Measurements from ENCODE around the gene FAM174C.
A peak's percentile ranks its signal among the peaks of the same experiment; 100 is the strongest.

The FAM174C gene

GRCh38 chr19:1251330-1252220 lies 23.8 kb upstream of the FAM174C start:
- DNase-seq, result peak; percentile 47

GRCh38 chr19:1252221-1252820 lies 23.0 kb upstream of the FAM174C start:
- no peak for DNase-seq

- peak; percentile 88 for DNase-seq
These were observed 22.4 kb upstream of the FAM174C start for GRCh38 chr19:1252821-1253513.

GRCh38 chr19:1253514-1254080 lies 21.7 kb upstream of the FAM174C start:
- no peak for DNase-seq

DNA sequence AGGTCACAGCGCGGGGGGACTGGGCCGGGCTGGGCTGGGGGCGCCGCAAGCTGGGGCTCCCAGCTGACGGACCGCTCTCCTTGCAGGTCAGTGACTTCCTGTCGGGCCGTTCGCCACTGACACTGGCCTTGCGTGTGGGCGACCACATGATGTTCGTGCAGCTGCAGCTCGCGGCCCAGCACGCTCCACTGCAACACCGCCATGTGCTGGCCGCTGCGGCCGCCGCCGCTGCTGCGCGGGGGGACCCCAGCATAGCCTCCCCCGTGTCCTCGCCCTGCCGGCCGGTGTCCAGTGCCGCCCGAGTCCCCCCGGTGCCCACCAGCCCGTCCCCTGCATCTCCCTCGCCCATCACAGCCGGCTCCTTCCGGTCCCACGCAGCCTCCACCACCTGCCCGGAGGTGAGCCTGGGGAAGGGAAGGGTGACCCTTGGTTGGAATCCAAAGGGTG lies 21.2 kb upstream of the FAM174C start:
- no peak for DNase-seq

- DNase-seq, result no peak
These were observed 20.7 kb upstream of the FAM174C start for GRCh38 chr19:1254530-1255185.

- DNase-seq, result no peak
These were observed 19.9 kb upstream of the FAM174C start for GRCh38 chr19:1255186-1256161.

- no peak for DNase-seq
These were observed 18.5 kb upstream of the FAM174C start for GRCh38 chr19:1256646-1257474.

- no peak for DNase-seq
These were observed 17.7 kb upstream of the FAM174C start for GRCh38 chr19:1257475-1258162.

DNA sequence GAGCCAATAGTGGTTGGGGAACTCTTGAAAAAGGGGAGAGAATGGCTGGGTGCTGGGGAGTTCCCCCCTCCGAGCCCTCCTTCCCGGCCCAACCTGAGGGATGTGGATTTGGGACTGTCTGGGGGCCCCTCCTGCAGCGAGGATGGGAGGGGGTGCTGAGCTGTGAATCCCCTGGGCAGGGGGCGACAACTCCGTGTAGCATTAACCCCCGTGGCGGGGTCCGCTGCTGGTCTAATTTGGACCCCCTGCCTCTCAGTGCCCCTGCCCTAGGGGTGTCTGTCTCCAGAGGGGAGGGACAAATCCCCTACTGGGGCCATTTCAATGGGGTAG lies 17.2 kb upstream of the FAM174C start:
- DNase-seq, result no peak

- no peak for DNase-seq
These were observed 16.6 kb upstream of the FAM174C start for GRCh38 chr19:1258707-1259205.

DNA sequence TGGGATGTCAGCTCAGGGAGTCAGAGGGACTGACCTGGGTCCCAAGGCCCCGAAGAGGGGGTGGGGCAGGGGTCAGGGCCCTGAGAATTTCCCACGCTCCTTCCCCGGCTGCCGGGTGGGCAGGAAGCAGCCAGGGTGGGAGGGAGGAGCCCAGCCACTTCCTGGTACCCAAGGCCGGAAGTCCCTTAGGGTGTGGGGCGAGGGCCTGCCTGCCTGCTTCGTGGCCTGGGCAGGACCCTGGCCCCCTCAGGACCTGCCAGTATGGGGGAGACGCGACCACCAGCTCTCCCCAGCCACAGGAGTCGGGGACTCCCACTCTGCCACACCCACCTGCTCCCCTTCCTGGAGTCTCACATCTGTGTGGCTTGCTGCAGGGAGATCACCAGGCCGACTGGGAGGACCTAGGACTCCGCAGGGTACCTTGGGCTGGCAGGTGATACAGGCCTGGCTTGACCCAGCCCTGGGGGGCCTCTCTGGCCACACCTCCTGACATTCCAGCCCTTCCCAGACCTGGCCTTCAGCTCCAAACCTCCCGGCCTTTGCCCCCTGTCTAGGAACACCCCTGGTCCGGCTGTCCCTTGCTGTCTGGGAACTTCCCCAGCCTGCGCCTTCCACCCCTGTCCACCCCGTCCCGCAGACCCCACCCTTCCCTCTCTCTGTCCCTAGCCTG lies 16.0 kb upstream of the FAM174C start:
- DNase-seq, result no peak

DNA sequence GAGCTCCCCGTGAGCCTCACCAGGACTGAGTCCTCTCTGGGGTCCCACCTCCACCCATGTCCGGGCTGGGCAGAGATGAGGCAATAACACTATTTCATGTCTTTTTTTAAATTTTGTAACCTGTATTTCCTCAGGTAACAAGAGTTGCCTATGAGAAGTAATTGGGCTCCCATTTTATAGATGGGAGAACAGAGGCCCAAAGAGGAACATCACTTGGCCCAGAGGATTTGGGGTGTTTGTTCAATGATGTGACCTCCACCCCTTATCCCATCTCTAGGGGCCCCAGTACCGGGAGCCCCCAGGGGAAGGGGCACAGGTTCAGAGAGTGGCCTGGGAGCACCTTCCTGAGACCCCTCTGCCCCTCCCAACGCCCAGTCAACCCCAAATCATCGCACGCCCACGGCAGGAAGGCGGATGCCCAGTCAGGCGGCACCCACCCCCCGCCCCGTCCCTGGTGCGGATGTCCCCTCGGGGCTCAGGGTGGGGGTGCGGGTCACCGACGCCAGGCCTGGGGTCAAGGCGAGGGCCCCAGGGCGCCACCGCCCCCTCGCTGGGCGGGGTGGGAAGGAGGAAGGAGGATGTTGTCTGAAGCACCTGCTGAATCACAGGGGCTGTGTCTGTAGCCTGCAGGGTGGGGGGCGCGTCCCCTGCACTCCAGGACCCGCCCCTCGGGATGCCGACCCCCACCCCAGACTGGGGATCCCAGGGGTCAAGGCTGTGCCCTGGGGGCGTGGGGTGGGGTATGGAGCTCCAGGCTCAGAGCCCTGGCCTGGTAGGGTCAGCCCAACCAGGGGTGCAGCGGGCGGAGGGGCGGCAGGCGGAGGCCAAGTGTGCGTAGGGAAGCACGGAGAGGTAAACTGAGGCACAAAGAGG lies 15.2 kb upstream of the FAM174C start:
- DNase-seq, result no peak

DNA sequence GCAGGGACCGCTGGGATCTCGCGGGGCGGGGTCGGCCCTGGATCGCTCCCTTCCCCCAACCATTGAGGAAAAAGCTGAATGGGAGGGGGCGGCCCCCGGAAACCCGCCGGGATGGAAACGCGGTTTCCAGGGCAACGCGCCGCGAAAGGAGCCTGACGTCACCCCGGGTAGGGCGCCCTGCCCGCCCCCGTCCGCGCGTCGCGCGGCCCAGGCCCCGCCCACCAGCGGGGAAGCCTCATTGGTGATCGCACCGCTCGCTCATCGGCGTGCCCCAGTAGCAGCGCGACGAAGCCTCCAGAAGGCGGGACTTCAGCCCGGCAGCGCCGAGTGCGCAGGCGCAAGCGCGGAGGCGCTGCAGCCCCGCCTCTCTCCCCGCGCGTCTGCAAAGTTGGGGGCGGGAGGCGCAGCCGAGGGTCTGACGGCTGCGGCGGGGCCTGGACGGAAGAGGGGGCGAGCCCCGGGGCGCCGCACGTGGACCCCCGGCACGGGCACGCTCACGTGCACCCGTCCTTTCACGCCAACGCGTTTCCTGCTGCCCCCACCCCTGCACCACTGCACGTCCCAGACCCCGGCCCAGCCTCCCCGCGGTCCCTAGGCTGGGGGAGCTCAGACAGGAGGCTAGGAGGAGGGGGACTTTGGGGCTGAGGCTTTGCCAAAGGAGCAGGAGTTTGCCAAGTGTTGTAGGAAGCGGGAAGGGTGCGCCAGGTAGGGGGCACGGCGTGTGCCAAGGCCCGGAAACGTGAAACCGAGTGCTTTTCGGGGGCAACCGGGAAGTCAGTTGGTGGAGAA lies 14.4 kb upstream of the FAM174C start:
- peak; percentile 92 for DNase-seq

GRCh38 chr19:1261538-1261797 lies 13.9 kb upstream of the FAM174C start:
- no peak for DNase-seq

DNA sequence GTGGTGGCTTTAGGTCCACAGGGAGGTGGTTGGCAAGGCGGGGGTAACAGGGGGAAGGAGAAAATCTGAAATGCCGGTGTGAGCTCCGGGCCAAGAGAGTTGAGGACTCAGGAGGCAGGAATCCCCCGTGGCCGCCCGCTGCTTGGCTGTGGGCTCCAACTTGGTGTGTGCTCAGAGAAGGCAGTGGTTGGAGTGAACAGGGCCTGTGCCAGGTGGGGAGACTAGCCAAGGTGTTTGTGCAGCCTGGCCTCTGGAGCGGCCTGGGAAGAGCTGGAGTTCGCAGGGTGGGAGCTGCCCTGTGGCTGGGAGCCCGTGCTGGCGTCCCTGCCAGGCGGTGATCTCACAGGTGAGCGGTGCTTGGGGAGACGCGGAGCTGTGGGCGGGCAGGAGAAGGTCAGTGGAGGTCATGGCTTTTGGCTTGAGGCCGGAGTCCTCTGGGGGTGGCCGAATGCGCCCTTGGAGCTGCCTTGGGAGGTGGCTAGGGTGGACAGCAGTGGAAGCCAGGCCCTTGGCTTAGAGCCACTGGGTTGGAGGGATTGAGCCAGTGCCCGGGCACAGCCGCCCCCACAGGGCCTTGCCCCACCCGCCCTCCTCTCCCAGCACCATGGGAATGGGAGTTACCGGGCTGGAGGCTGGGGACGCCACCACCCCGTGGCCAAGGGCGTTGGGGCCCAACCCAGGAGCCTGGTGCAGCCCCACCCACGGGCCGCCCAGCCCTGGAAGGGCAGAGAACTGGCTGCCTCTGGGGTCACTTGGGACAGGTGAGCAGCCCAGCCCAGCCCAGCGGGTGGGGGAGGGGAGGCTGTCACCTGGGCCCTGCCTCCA lies 13.3 kb upstream of the FAM174C start:
- DNase-seq, result peak; percentile 29

DNA sequence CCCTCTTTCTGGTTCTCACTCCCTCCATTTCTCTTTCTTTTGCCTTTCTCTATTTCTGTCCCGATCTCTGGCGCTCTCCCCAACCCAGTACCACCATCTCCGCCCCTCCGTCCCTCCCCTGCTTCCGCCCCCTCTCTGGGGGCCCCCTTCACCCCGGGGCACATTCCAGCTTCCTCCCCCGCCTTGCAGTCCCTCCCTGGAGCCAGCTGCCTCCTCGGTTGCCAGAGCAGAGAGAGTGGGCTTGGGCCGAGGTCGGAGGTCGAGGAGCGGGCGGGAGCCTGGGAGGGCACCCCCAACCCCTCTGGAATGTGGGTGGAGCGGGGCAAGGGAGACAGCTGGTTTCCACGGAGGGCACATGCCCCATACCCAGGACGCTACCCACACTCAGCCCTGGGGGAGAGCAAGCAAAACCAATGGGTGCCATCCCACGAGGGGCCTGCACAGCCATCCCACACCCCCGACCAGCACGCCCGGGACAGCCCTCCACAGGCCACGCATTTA lies 12.7 kb upstream of the FAM174C start:
- DNase-seq, result no peak

All from NCI-H2171 treated with DMSO at 0.1 percent for 48 hours (cell line).